K562 (cell line): ENCODE data around the gene AMOT.

Source experiments
- ATF7 ChIP-seq: fragments of 450-650 bp; IDR thresholded peaks from 2 replicates; pipeline ENCODE4 v1.7.1; 2014; ENCODE audit warnings: mild to moderate bottlenecking, moderate library complexity
- POLR2A ChIP-seq: fragments of 450-650 bp; conservative IDR thresholded peaks from 2 replicates; pipeline ENCODE4 v1.6.1; 2016
- TF ChIP-seq, protein P1 (sequence below), 2 experiments: fragments of 450-650 bp; conservative IDR thresholded peaks; 2 replicates each; pipeline ENCODE4 v1.6.1; 2017; ENCODE audit warnings: mild to moderate bottlenecking in 2 of 2, moderate library complexity in 2 of 2

DNA sequence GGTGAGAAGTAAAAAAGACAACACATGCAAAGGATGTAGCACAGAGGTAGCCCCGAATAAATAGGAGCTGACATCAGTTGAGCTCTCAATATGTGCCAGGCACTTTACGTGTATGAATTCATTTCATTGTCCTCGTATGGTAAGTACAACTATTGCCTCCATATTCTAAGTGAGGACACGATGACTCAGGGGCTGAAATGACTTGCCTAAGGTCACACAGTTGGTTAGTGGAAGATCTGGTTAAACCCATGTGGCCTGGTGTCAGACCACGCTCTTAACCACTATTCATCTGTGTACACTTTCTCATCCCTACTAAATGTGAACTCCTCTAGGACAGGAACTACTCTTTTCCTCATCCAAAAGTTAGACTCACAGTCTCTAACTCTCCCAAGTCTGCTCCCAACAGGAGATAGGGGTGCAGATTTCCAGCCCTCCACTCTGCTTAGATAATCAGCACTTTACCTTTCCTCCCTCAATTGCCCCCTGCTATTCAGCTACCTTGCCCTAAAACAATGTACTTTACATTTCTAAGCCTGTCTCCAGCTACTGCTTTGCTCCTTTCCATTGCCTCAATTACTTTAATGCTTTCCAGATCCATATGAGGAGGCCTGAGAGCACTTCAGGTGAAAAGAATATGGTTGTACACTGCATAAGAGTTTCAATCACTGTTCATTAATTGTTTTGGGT is 102.1 kb downstream of the AMOT start:
- no peak for TF ChIP-seq ATF7
- TF ChIP-seq, protein P1, sequence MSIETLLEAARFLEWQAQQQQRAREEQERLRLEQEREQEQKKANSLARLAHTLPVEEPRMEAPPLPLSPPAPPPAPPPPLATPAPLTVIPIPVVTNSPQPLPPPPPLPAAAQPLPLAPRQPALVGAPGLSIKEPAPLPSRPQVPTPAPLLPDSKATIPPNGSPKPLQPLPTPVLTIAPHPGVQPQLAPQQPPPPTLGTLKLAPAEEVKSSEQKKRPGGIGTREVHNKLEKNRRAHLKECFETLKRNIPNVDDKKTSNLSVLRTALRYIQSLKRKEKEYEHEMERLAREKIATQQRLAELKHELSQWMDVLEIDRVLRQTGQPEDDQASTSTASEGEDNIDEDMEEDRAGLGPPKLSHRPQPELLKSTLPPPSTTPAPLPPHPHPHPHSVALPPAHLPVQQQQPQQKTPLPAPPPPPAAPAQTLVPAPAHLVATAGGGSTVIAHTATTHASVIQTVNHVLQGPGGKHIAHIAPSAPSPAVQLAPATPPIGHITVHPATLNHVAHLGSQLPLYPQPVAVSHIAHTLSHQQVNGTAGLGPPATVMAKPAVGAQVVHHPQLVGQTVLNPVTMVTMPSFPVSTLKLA (conservative IDR thresholded peaks at IDR 0.05) = no peak
- no peak for TF ChIP-seq POLR2A
